Cardiac muscle cell (in vitro differentiated cells and primary cell): ENCODE results near the gene RYR3. TPM values are rescaled to one million over a fixed set of nuclear protein-coding genes. Genes with fewer than 3 reads are reported as not detected.

Experiments used
- DNase-seq, 2 donors: peaks; one replicate each; pipeline versions ENCODE4 v3.0.0 to v3.0.0-alpha.2; 2010 to 2017; ENCODE audit warnings: low read depth in 1 of 2, low spot score in 1 of 2
- H3K27ac ChIP-seq: fragments of 200-600 bp; sonication (generic); 2 replicates; pipeline ENCODE4 v1.5.1; 2016
- H3K27me3 ChIP-seq: fragments of 200-600 bp; sonication (generic); 2 replicates; pipeline ENCODE4 v1.6.0; 2016; ENCODE audit warnings: control low read depth
- H3K36me3 ChIP-seq: fragments of 200-600 bp; sonication (generic); 2 replicates; pipeline ENCODE4 v1.5.1; 2016; ENCODE audit warnings: control low read depth
- H3K4me1 ChIP-seq: fragments of 200-600 bp; sonication (generic); 2 replicates; pipeline ENCODE4 v1.8.1; 2017; ENCODE audit warnings: low read depth, mild to moderate bottlenecking, mixed run types
- H3K4me3 ChIP-seq: fragments of 200-600 bp; sonication (generic); 2 replicates; pipeline ENCODE4 v1.5.1; 2016; ENCODE audit warnings: mild to moderate bottlenecking
- H3K9me3 ChIP-seq: fragments of 200-600 bp; sonication (generic); 2 replicates; pipeline ENCODE4 v1.5.1; 2017; ENCODE audit warnings: low read depth, mild to moderate bottlenecking, control low read depth
- CTCF ChIP-seq: IDR thresholded peaks from 2 replicates; pipeline ENCODE4 v1.5.1; 2012; ENCODE audit warnings: low read depth, mild to moderate bottlenecking, low read length
- polyA plus RNA-seq: library from polyadenylated mRNA; unstranded; fragments of >200 nt; fragmentation: Nextera tagmentation; extraction: Ambion mirVana; gene quantifications from 2 replicates; pipeline ENCODE4 v1.2.1, GENCODE V29; 2016
- total RNA-seq: library from RNA; depleted of rRNA; stranded (reverse); fragments of >200 nt; gene quantifications from 2 replicates; pipeline ENCODE4 v1.2.3, GENCODE V29; 2016

Gene RYR3
- total and polyA plus RNA-seq, 2 experiments from 2014 or later = 0.39 to 0.54 TPM

GRCh38 chr15:33693166-33693800, 382.5 kb downstream of the RYR3 start:
- no peaks in the 10 kb centered on the region for H3K4me1 ChIP-seq
- H3K9me3 ChIP-seq = no peaks in the 10 kb centered on the region
- no peak for DNase-seq
- H3K27ac ChIP-seq = no peak overlapping the region
- H3K36me3 ChIP-seq = no peaks in the 10 kb centered on the region
- no peak for TF ChIP-seq CTCF
- no peak overlapping the region for H3K4me3 ChIP-seq
- H3K27me3 ChIP-seq = no peaks in the 10 kb centered on the region

GRCh38 chr15:33698126-33698525, 387.4 kb downstream of the RYR3 start:
- no peaks in the 10 kb centered on the region for H3K4me1 ChIP-seq
- no peak overlapping the region for H3K4me3 ChIP-seq
- TF ChIP-seq CTCF = no peak
- H3K27ac ChIP-seq = no peak overlapping the region
- no peak for DNase-seq
- H3K9me3 ChIP-seq = no peaks in the 10 kb centered on the region
- H3K27me3 ChIP-seq = no peaks in the 10 kb centered on the region
- no peaks in the 10 kb centered on the region for H3K36me3 ChIP-seq

GRCh38 chr15:33699145-33699544, 388.4 kb downstream of the RYR3 start:
- H3K36me3 ChIP-seq = no peaks in the 10 kb centered on the region
- no peaks in the 10 kb centered on the region for H3K4me1 ChIP-seq
- no peak overlapping the region for H3K4me3 ChIP-seq
- no peaks in the 10 kb centered on the region for H3K9me3 ChIP-seq
- H3K27ac ChIP-seq = no peak overlapping the region
- DNase-seq = no peak
- no peaks in the 10 kb centered on the region for H3K27me3 ChIP-seq
- no peak for TF ChIP-seq CTCF

GRCh38 chr15:33699691-33700447, 389.1 kb downstream of the RYR3 start:
- H3K4me1 ChIP-seq = no peaks in the 10 kb centered on the region
- no peaks in the 10 kb centered on the region for H3K36me3 ChIP-seq
- DNase-seq = peak; percentile 33 to 37
- peak; percentile 35 for TF ChIP-seq CTCF
- no peak overlapping the region for H3K4me3 ChIP-seq
- H3K27ac ChIP-seq = no peak overlapping the region
- no peaks in the 10 kb centered on the region for H3K27me3 ChIP-seq
- no peaks in the 10 kb centered on the region for H3K9me3 ChIP-seq

- DNase-seq = peak; percentile 79 to 87
- Histone ChIP-seq H3K9me3 (no peaks in the 10 kb centered on the region), H3K27ac (no peak overlapping the region), H3K27me3 (no peaks in the 10 kb centered on the region), H3K4me1 (no peaks in the 10 kb centered on the region), H3K36me3 (no peaks in the 10 kb centered on the region), H3K4me3 (no peak overlapping the region)
- peak; percentile 98 for TF ChIP-seq CTCF
These were observed 390.0 kb downstream of the RYR3 start for GRCh38 chr15:33700695-33701303.
